ENCODE results near the gene DGKA. TPM values are rescaled to one million over a fixed set of nuclear protein-coding genes. Genes with fewer than 3 reads are reported as not detected.
A peak's percentile ranks its signal among the peaks of the same experiment; 100 is the strongest.

The DGKA gene
- total RNA-seq, 4 donors from 2014 or later: 21.9 to 80.3 (median 37.4) TPM

DNA sequence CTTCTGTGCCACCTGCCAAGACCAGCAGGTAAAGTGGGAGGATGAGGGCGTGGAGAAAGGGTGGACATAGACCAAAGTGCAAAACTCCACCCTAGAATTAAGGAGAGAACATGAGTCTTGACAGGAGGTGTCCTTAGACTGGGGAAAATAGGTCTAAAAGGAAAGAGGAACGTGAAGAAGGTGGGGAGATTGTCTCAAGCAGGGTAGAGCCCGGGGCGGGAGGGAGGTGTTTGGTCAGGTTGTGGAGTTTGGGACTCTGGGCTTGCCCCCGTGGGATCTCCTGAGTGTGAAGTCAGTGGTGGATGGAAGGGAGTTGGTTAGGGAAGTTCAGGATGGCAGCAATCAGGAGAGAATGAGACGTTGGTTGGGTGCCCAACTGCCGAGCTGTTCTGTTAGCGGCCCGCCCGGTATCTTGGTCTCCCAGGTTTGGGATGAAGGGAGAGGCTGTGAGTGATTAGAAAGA is 386 bp downstream of the DGKA start:
- Histone ChIP-seq H3K9me3 (no peaks in the 10 kb centered on the region), H3K27ac (peak overlapping the region; percentile 62 to 89 (median 86)), H3K27me3 (no peaks in the 10 kb centered on the region), H3K36me3 (no peaks in the 10 kb centered on the region), H3K4me3 (peak overlapping the region; percentile 78 to 88), H3K4me1 (peaks cover 3 to 75% (median 35%) of the 10 kb centered on the region in 3 donors)
- 3 to 11% methylated on average over 6 to 10 of the region's 10 CpGs for WGBS, 2 donors (ENCODE audit: low coverage in 1 of 2)
- TF ChIP-seq POLR2A (IDR thresholded peaks at IDR 0.05) (no peak), EP300 (IDR thresholded peaks at IDR 0.05) (no peak), POLR2AphosphoS5 (IDR thresholded peaks at IDR 0.05) (no peak)
- TF ChIP-seq, protein P1, sequence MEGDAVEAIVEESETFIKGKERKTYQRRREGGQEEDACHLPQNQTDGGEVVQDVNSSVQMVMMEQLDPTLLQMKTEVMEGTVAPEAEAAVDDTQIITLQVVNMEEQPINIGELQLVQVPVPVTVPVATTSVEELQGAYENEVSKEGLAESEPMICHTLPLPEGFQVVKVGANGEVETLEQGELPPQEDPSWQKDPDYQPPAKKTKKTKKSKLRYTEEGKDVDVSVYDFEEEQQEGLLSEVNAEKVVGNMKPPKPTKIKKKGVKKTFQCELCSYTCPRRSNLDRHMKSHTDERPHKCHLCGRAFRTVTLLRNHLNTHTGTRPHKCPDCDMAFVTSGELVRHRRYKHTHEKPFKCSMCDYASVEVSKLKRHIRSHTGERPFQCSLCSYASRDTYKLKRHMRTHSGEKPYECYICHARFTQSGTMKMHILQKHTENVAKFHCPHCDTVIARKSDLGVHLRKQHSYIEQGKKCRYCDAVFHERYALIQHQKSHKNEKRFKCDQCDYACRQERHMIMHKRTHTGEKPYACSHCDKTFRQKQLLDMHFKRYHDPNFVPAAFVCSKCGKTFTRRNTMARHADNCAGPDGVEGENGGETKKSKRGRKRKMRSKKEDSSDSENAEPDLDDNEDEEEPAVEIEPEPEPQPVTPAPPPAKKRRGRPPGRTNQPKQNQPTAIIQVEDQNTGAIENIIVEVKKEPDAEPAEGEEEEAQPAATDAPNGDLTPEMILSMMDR (IDR thresholded peaks at IDR 0.05): no peak
- ATAC-seq: no peak

DNA sequence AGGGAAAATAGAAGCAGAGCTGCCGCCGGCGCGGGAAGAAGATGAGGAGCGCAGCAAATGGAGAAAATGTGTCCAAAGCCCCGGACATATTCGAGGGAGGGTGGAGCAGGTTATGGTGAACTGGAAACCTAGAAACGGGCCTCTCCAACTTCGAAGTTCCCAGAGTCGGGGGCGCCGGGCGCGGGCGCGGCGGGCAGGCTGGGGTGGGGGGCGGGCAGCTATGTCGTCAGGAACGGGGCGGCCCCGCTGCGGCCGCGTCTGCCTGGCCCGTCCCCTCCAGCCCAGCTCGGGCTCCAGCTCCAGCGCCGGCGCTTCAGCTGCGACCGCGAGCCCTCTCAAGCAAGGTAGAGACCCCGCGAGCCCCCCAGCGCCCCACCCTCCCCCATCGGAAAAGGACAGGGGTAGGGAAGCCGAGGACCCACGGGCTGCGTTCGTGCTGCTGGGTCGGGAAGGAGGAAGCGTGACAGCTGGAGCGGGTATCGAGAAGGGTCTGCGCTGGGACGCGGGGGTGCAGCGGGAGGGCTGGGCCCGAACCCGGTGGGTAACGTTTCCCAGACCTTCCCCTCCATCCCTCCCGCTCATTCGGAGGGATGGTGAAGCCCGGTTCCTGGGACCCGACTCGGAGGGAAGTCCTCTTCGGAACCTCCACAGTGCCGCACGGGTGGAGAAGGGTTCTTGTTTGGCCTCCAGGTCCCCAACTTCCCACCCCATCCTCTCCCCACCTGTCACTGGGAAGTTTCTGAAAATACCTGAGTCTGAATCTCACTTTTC is 1.0 kb downstream of the DGKA start:
- H3K4me3 ChIP-seq: peak overlapping the region; percentile 78 to 88
- H3K27ac ChIP-seq: peak overlapping the region; percentile 62 to 89 (median 86)
- H3K9me3 ChIP-seq: no peaks in the 10 kb centered on the region
- 1% methylated on average over 32 of the region's 60 CpGs; no CpG with 5 or more reads in 1 of the 2 donors for WGBS, 2 donors (ENCODE audit: low coverage in 1 of 2)
- H3K36me3 ChIP-seq: peaks cover 0 to 2% of the 10 kb centered on the region in 2 donors
- H3K27me3 ChIP-seq: no peaks in the 10 kb centered on the region
- TF ChIP-seq, protein P1 (IDR thresholded peaks at IDR 0.05): peak in 1 of 4 experiments; percentile 7
- no peak for TF ChIP-seq POLR2AphosphoS5 (IDR thresholded peaks at IDR 0.05)
- TF ChIP-seq EP300 (IDR thresholded peaks at IDR 0.05): no peak
- TF ChIP-seq POLR2A (IDR thresholded peaks at IDR 0.05): peak in 1 of 2 donors; percentile 35
- peak; percentile 72 for ATAC-seq
- H3K4me1 ChIP-seq: peaks cover 3 to 72% (median 33%) of the 10 kb centered on the region in 3 donors

DNA sequence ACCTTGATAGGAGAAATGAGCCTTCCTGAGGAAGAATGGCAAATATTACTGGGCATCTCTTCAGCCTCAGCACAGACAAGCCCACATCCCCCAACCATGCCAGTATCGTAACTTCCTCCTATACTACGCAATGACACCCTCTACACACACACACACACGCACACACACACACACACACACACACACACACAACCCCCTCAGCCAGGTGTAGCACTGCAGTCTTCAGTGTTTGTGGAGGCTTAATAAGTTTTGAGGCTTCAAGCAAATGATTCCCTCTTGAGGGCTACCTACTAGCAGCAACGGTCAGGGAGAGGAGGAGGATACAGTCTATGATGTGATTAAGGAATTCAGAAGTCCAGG is 1.6 kb downstream of the DGKA start:
- Histone ChIP-seq H3K36me3 (peaks cover 0 to 8% of the 10 kb centered on the region in 2 donors), H3K4me1 (peaks cover 3 to 72% (median 33%) of the 10 kb centered on the region in 3 donors), H3K27me3 (no peaks in the 10 kb centered on the region), H3K9me3 (no peaks in the 10 kb centered on the region), H3K27ac (peak overlapping the region in 3 of 4 donors; percentile 86 to 89 (median 87)), H3K4me3 (peak overlapping the region; percentile 78 to 88)
- TF ChIP-seq POLR2A (IDR thresholded peaks at IDR 0.05): no peak
- TF ChIP-seq, protein P1 (IDR thresholded peaks at IDR 0.05): no peak
- TF ChIP-seq EP300 (IDR thresholded peaks at IDR 0.05): no peak
- no peak for TF ChIP-seq POLR2AphosphoS5 (IDR thresholded peaks at IDR 0.05)
- 0 to 10% methylated on average over 1 to 2 of the region's 4 CpGs for WGBS, 2 donors (ENCODE audit: low coverage in 1 of 2)
- ATAC-seq: no peak

DNA sequence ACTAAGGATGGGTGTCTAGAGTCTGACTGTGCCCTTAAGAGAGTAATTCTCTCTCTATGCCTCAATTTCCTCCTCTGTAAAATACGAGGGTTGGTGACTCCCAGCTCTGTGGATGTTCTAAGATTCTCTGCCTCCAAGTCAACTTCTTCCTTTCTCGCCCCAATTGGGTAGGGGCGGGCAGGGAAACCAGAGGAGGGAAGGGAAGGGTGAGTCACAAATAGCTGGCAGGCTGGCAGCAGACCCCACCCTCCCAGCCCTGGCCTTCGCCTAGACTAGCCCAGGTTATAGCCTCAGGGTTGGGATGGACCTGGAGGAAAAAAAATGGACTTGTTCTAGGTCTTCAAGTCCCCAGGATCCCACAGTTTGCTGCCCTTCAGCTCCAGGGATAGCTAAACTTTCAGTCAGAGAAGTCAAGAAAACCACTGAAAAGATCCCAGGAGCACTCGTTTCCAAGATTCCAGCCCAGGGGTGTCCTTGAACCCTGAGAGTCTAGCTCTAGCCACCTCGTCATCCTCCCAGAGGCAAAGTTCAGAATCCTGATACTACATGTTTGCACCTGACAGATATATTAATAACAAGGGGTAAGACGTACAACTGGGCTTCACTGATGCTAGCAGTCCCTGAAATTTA is 2.3 kb downstream of the DGKA start:
- 67 to 83% methylated on average over 3 to 7 of the region's 7 CpGs for WGBS, 2 donors (ENCODE audit: low coverage in 1 of 2)
- Histone ChIP-seq H3K27ac (peak overlapping the region in 1 of 4 donors; percentile 89), H3K36me3 (peaks cover 0 to 10% of the 10 kb centered on the region in 2 donors)

More for the DNA sequence above, 2.3 kb downstream of the DGKA start:
- no peak for ATAC-seq
- Histone ChIP-seq H3K4me3 (no peak overlapping the region), H3K9me3 (no peaks in the 10 kb centered on the region), H3K27me3 (no peaks in the 10 kb centered on the region), H3K4me1 (peaks cover 3 to 69% (median 30%) of the 10 kb centered on the region in 3 donors)
- TF ChIP-seq, protein P1 (IDR thresholded peaks at IDR 0.05): no peak
- TF ChIP-seq POLR2A (IDR thresholded peaks at IDR 0.05) (no peak), EP300 (IDR thresholded peaks at IDR 0.05) (no peak), POLR2AphosphoS5 (IDR thresholded peaks at IDR 0.05) (no peak)

Data from gastroesophageal sphincter (tissue), 4 donors.